Measurements from ENCODE around the gene KLK11.

DNA sequence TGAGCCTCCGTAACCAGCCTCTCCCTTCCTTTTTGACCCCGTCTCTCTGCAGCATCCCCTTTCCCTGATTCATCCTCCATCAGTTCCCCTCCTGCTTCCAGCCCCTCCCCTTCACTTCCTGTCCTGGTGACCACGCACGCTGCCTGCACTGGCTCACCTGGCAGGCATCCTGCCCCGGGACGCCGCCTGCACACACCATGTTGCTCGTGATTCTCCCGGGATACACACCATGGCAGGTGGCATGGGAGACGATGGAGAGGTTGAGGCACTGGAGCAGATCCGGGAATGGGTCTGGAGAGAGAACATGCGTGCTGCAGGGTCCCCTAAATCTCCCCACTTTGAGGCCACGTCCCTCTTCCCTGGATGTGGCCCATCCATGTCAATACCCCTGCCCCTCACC, 4.2 kb upstream of the KLK11 start:
- TF ChIP-seq, protein P1, sequence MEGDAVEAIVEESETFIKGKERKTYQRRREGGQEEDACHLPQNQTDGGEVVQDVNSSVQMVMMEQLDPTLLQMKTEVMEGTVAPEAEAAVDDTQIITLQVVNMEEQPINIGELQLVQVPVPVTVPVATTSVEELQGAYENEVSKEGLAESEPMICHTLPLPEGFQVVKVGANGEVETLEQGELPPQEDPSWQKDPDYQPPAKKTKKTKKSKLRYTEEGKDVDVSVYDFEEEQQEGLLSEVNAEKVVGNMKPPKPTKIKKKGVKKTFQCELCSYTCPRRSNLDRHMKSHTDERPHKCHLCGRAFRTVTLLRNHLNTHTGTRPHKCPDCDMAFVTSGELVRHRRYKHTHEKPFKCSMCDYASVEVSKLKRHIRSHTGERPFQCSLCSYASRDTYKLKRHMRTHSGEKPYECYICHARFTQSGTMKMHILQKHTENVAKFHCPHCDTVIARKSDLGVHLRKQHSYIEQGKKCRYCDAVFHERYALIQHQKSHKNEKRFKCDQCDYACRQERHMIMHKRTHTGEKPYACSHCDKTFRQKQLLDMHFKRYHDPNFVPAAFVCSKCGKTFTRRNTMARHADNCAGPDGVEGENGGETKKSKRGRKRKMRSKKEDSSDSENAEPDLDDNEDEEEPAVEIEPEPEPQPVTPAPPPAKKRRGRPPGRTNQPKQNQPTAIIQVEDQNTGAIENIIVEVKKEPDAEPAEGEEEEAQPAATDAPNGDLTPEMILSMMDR (IDR thresholded peaks at IDR 0.05; ENCODE audit: borderline replicate concordance, extremely low read depth, low read length, poor library complexity, severe bottlenecking), result no peak
- no peak for TF ChIP-seq EZH2 (IDR thresholded peaks at IDR 0.05; ENCODE audit: borderline replicate concordance, low read depth, low read length, severe bottlenecking)
